Ishikawa (cell line): ENCODE measurements around the gene CACHD1.

ENCODE experiments used
- CREB1 ChIP-seq: IDR thresholded peaks from 2 replicates; pipeline ENCODE4 v1.6.1; 2012; ENCODE audit warnings: low read depth
- EP300 ChIP-seq: IDR thresholded peaks from 2 replicates; pipeline ENCODE4 v1.6.1; 2012; ENCODE audit warnings: borderline replicate concordance
- TAF1 ChIP-seq: IDR thresholded peaks from 2 replicates; pipeline ENCODE4 v1.6.1; 2012; ENCODE audit warnings: low read depth, mild to moderate bottlenecking

DNA sequence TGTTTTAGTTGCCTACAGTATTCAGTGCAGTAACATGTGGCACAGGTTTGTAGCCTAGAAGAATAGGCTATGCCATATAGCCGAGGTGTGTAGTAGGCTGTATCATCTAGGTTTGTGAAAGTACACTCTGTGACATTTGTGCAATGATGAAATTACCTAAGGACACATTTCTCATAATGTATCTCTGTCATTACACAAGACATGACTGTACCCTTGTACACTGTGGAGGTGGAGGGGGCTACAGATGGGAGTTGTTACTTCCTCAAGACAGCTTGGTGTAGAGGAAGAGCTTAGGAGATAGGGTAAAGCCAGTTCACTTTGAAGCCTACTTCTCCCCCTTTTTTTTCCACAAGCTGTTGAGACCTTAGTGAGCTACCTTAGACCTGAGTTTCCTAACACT lies 215.3 kb downstream of the CACHD1 start:
- TF ChIP-seq TAF1 (no peak), EP300 (no peak), CREB1 (no peak)
